MCF 10A (cell line): ENCODE measurements around the gene SLC38A3. TPM values are rescaled to one million over a fixed set of nuclear protein-coding genes. Genes with fewer than 3 reads are reported as not detected.

Source experiments
- BruUV-seq: library from RNA; stranded (reverse); fragments of 400-500 nt; replicated peaks from 2 replicates; lab custom pipeline; 2021; lab: Mats Ljungman, UMichigan
- CTCF ChIA-PET: fragments of 300-600 bp; sonication (Branson Sonifier 250); formaldehyde crosslinking; extraction: SDS; loops from one replicate; lab custom pipeline; 2021; ENCODE audit warnings: antibody characterized with exemption, inconsistent platforms; lab: Yijun Ruan, JAX
- POLR2A ChIA-PET: fragments of 300-600, 350-650 bp; sonication (Branson Sonifier 250); formaldehyde crosslinking; extraction: SDS; loops from one replicate; lab custom pipeline; 2020; ENCODE audit warnings: antibody characterized with exemption, inconsistent platforms; lab: Yijun Ruan, JAX
- DNase-seq: peaks from one replicate; pipeline ENCODE4 v3.0.0-alpha.2; 2018; ENCODE audit not compliant: unreplicated experiment
- H3K27ac Mint-ChIP-seq: one replicate; pipeline ENCODE4 v1.8.0; 2022; ENCODE audit warnings: mild to moderate bottlenecking, low read depth, mixed read lengths; ENCODE audit not compliant: unreplicated experiment
- H3K27me3 Mint-ChIP-seq: one replicate; pipeline ENCODE4 v1.8.0; 2022; ENCODE audit warnings: mixed read lengths; ENCODE audit not compliant: insufficient read depth, unreplicated experiment
- H3K36me3 Mint-ChIP-seq: one replicate; pipeline ENCODE4 v1.8.0; 2022; ENCODE audit warnings: mild to moderate bottlenecking, moderate library complexity, mixed read lengths; ENCODE audit not compliant: insufficient read depth, unreplicated experiment
- H3K4me1 Mint-ChIP-seq: one replicate; pipeline ENCODE4 v1.8.0; 2022; ENCODE audit warnings: mixed read lengths; ENCODE audit not compliant: insufficient read depth, unreplicated experiment
- H3K4me3 Mint-ChIP-seq: one replicate; pipeline ENCODE4 v1.8.0; 2022; ENCODE audit warnings: mild to moderate bottlenecking, moderate library complexity, mixed read lengths; ENCODE audit not compliant: unreplicated experiment
- H3K9me3 Mint-ChIP-seq: one replicate; pipeline ENCODE4 v1.8.0; 2022; ENCODE audit warnings: mixed read lengths; ENCODE audit not compliant: unreplicated experiment
- CTCF ChIP-seq: fragments of 200-600 bp; IDR thresholded peaks from one replicate; pipeline ENCODE4 v1.8.0; 2022; ENCODE audit warnings: antibody characterized with exemption, mild to moderate bottlenecking; ENCODE audit not compliant: unreplicated experiment
- intact Hi-C: fragments of 100-400 bp; cut with micrococcal nuclease; formaldehyde crosslinking; loops from 2 replicates; pipeline ENCODE4 v1.14.1; 2022
- total RNA-seq: library from RNA; stranded (reverse); gene quantifications from 2 replicates; pipeline ENCODE4 v1.2.3, GENCODE V29; 2022

Gene SLC38A3
- total RNA-seq, 1 experiment from 2014 or later: not detected

- POLR2A ChIA-PET: interaction anchor here (0.5 to 3.1 kb wide), 10 partner anchors 8 to 266 kb away, joined by 3 to 44 read pairs (median 4); no protein-coding TSS in a partner anchor
- no peak for TF ChIP-seq CTCF
- H3K4me1 Mint-ChIP-seq: peaks cover 82% of the 10 kb centered on the region
Measured at GRCh38 chr3:50165910-50166538, 39.0 kb upstream of the SLC38A3 start.

GRCh38 chr3:50166620-50167019 is 38.5 kb upstream of the SLC38A3 start:
- Mint-ChIP-seq H3K4me3 (peak overlapping the region; percentile 39), H3K27me3 (no peaks in the 10 kb centered on the region), H3K9me3 (no peaks in the 10 kb centered on the region), H3K36me3 (peaks cover 15% of the 10 kb centered on the region), H3K4me1 (peaks cover 76% of the 10 kb centered on the region), H3K27ac (peak overlapping the region; percentile 82)
- no peak for DNase-seq
- intact Hi-C loops: no loop called here
- CTCF ChIA-PET: interaction anchor here (1.0 kb wide), 1 partner anchor 24 kb away, joined by 3 read pairs; no protein-coding TSS in a partner anchor
- POLR2A ChIA-PET: interaction anchor here (1.4 to 2.3 kb wide), 3 partner anchors 9 to 16 kb away, joined by 5 to 15 read pairs (median 12); no protein-coding TSS in a partner anchor
- BruUV-seq: no TSS peak
- TF ChIP-seq CTCF: no peak

More at GRCh38 chr3:50165910-50166538, 39.0 kb upstream of the SLC38A3 start:
- H3K27me3 Mint-ChIP-seq: no peaks in the 10 kb centered on the region
- CTCF ChIA-PET: interaction anchor here (0.9 to 3.9 kb wide), 3 partner anchors 14 to 45 kb away, joined by 3 to 23 read pairs (median 13); no protein-coding TSS in a partner anchor
- peaks cover 21% of the 10 kb centered on the region for H3K36me3 Mint-ChIP-seq
- BruUV-seq: no TSS peak
- H3K9me3 Mint-ChIP-seq: no peaks in the 10 kb centered on the region
- no peak for DNase-seq
- H3K4me3 Mint-ChIP-seq: peak overlapping the region; percentile 41
- intact Hi-C loops: no loop called here
- H3K27ac Mint-ChIP-seq: peak overlapping the region; percentile 82

- BruUV-seq: no TSS peak
- peak overlapping the region; percentile 39 for H3K4me3 Mint-ChIP-seq
- CTCF ChIA-PET: interaction anchor here (0.9 to 1.0 kb wide), 2 partner anchors 23 to 107 kb away, joined by 3 read pairs; no protein-coding TSS in a partner anchor
- no peaks in the 10 kb centered on the region for H3K9me3 Mint-ChIP-seq
- peaks cover 20% of the 10 kb centered on the region for H3K36me3 Mint-ChIP-seq
- DNase-seq: peak; percentile 85
- intact Hi-C loops: no loop called here
- H3K4me1 Mint-ChIP-seq: peaks cover 70% of the 10 kb centered on the region
- no peak for TF ChIP-seq CTCF
- POLR2A ChIA-PET: interaction anchor here (1.4 to 2.3 kb wide), 3 partner anchors 10 to 16 kb away, joined by 5 to 15 read pairs (median 12); no protein-coding TSS in a partner anchor
- H3K27ac Mint-ChIP-seq: peak overlapping the region; percentile 70
- no peaks in the 10 kb centered on the region for H3K27me3 Mint-ChIP-seq
Measured at GRCh38 chr3:50167069-50167840, 37.8 kb upstream of the SLC38A3 start.

GRCh38 chr3:50167841-50168209 is 37.2 kb upstream of the SLC38A3 start:
- H3K4me1 Mint-ChIP-seq: peaks cover 64% of the 10 kb centered on the region
- intact Hi-C loops: no loop called here
- no peaks in the 10 kb centered on the region for H3K9me3 Mint-ChIP-seq
- H3K4me3 Mint-ChIP-seq: peak overlapping the region; percentile 39
- no peaks in the 10 kb centered on the region for H3K27me3 Mint-ChIP-seq
- DNase-seq: no peak
- BruUV-seq: TSS peak; percentile 60
- ChIA-PET POLR2A (interaction anchor here (1.4 to 2.3 kb wide), 3 partner anchors 10 to 17 kb away, joined by 5 to 15 read pairs (median 12); no protein-coding TSS in a partner anchor), CTCF (interaction anchor here (0.9 to 1.0 kb wide), 2 partner anchors 23 to 107 kb away, joined by 3 read pairs; no protein-coding TSS in a partner anchor)
- TF ChIP-seq CTCF: no peak
- peaks cover 18% of the 10 kb centered on the region for H3K36me3 Mint-ChIP-seq
- H3K27ac Mint-ChIP-seq: peak overlapping the region; percentile 70
